ENCODE measurements around the gene SSNA1.

SSNA1 gene

DNA sequence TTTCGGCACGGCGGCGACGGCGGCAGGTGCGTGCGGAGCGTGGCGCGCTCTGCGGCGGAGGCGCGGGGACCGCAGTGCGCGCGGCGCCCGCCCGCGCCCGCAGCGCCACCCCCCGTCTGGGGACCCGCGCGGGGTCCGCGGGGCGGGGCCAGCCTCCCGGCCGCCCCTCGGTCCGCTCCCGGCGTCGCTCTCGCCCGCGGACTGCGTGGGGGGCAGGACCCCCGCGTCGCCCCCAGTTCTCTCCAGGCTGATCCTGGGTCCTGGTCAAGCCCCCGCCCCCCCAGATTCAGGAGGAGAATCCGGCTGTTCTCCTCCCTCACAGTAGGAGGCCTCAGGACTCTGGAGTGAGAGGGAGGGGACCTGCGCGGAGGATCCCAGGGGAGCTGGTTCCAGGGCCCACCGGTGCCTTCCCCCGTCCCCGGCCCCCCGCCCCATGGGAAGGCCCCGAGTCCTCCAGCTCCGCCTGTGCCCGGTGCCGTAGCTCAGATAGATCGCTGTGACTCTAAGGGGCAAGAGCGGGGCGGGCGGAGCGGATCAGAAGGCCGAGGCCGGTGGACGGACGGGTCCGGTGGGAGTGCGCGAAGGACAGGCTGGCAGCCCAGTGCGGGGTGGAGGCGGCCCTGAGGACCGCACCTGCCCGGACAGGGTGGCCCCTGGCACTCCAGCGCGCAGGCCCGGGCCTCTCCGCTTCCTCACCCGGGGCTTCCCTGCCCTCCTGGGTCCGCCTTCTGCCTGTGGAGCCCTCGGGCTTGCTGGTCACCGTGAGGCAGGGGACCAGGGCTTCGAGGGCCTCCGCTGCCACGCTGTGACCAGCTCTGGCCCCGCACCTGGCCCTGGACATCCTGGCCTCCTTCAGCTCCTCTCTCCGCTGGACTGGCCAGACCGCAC lies 34.0 kb downstream of the SSNA1 start, which contains the start of gene RNF208:
Gene RNF208, minus strand, starts transcription at position 51 of the 888 bp plus-strand sequence. CDS start 1,028 bp downstream, outside the sequence.
- DNase-seq = peak in 1 of 2 experiments; percentile 45

- DNase-seq = peak; percentile 87 to 96
Observed at GRCh38 chr9:137223078-137223970, 34.8 kb downstream of the SSNA1 start.

- no peak for DNase-seq
Observed at GRCh38 chr9:137224830-137225694, 36.6 kb downstream of the SSNA1 start, which contains the start of gene CYSRT1. TSS of gene CYSRT1 (plus strand) at chr9:137225174. CDS start at chr9:137225622, 448 bp downstream.

GRCh38 chr9:137225699-137226331 lies 37.3 kb downstream of the SSNA1 start:
- DNase-seq = no peak

DNA sequence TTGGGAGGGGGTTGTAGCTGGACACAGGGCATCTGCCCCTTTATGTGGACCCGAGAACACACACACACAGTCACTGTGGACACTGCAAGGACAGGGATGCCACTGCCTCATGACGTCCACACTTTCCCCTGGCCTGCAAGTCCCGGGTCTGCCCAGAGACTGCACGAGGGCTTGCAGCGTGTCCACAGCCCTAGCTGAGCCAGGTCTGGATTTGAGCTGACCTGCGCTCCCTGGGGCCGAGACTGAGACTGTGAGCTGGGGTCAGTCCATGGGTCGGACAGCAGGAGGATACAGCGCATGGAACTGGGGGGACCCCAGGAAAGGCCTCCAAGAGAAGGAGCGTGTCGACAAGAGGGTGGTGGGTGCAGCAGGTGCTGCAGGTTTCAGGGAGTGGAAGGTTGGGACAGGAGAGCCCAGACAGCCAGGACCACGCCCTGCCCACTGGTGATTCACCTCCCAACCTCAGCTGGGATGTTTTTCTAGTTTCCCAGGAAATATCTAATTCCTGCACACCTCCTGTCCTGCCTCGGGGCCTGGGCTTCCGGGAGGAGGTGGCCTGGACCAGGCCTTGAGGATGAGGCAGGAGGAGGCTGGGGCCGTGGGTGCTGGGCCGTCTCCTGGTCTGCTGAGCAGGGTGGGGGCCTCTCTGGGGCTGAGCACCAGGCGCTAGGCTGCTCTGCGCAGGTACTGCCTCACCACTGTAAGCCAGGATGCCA lies 38.0 kb downstream of the SSNA1 start:
- DNase-seq = no peak

DNA sequence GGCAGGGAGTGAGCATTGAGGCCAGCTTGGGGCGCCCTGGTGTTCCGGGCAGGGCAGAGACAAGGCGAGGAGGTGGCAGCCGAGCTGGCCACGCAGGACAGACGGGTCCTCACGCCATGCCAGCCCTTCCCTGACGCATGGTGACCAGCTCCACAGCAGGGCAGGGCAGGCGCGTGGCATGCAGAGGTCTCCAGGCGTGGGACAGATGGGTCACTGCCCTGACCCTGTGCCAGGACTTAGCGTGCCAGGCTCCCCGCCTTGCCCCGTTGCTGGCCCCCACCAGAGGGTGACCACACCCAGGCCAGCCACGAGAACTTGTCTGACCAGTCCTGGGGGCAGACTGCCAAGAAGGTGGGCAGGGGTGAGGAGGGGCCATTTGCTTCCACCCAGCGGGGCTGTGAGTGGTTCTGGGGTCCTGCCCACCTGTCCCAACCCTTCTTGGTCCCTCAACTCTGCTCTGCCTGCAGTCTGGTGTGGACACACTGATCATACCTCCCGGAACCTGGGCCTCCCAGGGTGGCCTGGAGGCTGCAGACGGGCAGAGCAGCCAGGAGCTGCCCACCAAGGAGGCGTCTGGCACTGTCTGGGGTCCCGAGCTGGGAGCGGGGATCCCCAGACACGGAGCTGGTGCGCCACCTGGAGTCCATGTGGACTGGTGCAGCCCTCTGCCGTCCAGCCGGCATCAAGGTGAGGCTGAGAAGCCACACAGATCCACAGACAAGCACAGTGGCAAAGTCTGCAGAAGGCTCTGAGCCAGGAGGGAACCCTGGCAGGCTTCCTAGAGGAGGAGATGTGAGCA lies 38.8 kb downstream of the SSNA1 start, which contains the start of gene RNF224:
Gene RNF224, plus strand, starts transcription at position 449 of the 799 bp plus-strand sequence. CDS start 834 bp downstream, outside the sequence.
- peak; percentile 39 to 86 for DNase-seq

DNA sequence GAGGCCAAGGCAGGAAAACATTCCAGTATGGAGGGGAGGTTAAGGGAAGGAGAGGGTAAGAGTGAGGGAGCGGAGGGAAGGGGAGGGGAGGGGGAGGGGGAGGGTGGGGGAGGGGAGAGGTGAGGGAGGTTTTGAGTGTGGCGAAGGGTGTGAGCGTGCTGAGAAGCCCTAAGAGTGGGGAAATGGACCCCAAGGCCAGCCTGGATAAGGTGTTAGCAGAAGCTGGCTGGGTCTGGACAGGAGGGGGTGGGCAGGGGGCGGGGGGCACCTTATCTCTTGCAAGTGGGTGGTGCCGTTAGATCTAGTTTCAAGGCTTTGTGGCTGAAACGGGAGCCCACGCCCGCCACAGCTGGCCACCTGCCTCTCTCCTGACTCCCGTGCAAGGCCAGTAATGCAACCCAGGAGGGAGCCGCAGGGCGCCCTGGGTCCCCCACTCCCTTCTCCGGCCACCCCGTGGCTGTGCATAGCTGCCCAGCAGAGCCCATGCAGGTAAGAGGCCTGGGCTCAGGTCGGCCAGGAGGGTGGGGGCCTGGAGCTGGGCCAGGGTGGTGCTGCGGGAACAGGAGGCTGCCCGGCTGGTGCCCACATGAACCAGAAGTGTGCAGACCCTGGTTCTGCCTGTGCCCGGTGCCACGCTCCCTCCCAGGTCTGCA lies 39.5 kb downstream of the SSNA1 start:
- DNase-seq = no peak

DNA sequence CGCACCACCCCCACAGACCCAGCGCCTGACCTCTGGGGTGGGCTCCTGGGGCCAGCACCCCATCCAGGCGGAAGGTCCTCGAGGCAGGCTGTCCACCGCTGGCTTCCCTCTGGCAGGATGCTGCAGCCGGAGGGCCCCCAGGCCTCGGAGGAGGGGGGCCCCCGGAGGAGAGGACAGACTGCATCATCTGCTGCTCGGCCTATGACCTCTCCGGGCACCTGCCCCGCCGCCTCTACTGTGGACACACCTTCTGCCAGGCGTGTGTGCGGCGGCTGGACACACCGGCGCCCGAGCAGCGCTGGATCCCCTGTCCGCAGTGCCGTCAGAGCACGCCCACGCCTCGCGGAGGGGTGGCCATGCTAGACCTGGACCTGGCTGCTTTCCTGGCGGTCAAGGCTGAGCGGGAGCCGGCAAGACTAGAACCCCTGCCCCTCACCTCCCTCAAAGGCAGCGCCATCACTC lies 40.1 kb downstream of the SSNA1 start:
- no peak for DNase-seq

DNA sequence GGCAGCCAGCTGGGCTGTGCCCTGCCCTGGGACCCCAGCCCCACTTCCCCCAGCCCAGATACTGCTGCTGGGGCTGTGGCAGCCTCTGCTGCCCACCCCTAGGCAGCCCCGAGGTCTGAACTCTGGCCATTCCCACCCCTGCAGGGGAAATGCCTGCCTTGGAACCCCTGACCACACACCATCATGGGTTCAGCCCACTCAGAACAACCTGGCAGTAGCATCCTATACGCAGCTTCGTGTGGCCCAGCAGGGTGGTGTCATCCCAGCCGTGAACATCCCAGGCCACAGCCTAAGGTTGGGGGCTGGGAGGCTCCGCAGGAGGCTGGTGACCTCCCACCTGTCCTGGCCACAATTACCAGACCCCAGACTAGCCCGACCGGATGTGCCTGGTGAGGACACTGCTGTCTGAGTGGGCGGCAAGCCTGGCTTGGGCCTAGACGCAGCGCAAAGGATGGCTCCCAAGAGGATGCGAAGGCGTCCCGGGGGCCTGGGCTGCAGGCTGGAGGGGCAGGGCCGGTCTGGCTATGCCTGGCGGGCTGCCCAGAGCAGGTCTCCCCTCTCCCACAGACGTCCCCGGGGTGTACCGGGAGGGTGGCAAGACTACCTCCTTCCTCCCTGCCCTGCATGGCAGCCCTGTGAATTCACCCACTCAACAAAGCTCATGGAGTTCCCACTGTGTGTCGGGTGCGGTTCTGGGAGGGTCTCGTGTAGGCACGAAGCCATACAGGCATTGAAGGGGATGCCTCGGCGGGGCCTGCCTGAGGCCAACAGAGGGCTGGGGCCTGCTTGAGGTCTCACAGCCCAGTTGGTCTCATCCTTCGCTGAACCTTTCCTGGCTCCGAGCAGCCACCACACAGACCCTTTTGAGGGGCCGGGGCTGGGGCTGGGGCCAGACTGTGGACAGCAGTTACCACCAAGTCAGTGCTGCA lies 40.8 kb downstream of the SSNA1 start:
- DNase-seq = no peak

DNA sequence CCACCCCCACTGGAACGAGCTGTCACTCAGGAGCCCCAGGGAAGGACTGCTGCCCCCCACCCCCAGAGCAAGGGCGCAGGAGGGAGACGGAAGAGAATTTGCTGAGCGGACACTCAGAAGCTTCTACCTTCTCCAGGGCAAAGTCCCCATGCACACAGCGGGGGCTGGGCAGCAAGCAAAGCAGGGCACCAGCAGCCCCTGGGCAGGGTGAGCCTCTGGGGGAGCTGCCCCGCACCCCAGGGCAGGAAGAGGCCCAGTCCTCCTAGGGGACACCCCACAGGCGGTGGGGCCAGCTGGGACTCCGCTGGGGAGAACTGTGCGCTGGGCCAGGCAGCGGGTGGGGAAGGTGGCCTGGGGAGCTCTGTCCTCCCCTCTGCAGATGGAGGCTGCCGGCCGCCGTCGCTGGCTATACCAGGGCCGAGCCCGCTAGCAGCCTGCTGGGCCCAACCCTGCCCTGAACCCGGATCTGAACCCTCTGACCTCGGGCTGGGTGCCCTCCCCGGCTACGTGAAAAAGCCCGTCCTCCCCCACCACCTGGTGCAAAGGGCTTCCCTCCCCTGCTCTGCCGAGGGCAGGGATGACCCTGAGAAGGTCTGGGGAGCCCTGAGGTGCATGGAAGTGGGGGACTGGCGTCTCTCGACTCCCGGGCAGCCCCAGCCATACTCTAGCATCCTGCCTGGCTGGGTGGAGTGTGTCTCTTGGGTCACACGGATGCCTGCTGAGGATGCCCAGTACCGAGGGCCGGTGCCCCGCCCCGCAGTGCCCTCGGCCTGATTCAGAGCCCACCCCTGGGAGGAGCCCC lies 41.6 kb downstream of the SSNA1 start:
- no peak for DNase-seq

DNA sequence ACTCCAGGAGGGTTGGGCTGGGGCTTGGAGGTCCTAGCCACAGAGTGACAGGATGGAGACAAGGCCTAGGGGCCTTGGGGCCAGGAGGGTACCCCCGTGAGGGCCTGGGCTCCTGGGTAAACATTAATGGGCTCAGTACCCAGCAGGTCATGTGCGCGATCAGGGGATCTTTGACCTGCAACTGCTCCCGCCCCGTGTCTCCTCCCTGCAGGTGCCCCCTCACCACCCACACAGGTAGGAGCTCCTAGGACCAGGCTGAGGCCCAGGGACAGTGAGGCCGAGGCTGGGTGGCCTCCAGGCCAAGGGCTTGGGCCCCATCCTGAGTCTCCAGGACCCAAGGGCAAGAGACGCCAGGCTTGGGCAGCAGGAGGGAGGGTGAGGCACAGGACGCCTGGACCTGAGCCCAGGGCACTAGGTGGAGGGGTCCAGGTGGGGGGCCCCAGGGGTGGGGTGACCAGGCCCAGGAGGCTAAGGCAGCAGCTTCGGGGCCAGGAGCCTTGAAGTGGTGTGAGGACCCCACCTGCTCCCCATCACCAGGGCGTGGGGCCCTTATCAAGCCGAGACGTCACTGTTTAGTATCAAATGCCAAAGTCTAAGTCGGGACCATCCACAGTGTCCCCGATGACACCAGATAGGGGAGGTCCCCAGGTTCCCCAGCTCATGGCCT lies 42.4 kb downstream of the SSNA1 start, which contains the start of gene SLC34A3:
Gene SLC34A3, plus strand, starts transcription at position 197 of the 667 bp plus-strand sequence. CDS start 802 bp downstream, outside the sequence.
- DNase-seq = no peak

- DNase-seq = no peak
Observed at GRCh38 chr9:137231372-137232039, 43.0 kb downstream of the SSNA1 start.

DNA sequence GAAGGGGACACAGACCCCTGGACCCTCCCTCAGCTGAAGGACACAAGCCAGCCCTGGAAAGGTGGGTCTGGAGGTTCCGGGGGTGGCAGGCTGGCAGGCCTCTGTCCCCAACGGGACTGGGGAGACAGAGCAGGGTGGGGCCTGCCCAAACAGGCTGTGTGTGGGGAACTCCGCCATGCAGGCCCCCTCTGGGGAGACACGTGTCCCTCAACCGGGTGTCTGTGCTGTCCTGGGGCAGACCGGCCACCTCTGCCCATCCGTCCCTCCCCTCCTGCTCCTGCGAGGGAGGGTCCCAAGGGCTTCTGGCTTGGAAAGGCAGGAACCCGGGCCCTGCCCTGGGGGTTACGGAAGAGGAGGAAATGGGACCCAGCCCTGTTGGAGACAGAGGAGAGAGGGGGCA lies 43.6 kb downstream of the SSNA1 start:
- DNase-seq = no peak

GRCh38 chr9:137232510-137232909 lies 44.0 kb downstream of the SSNA1 start:
- DNase-seq = no peak

GRCh38 chr9:137233143-137233980 lies 44.9 kb downstream of the SSNA1 start:
- DNase-seq = no peak

Data from NCI-H526 (cell line).